HG03460 (cell line): Measurements from ENCODE around the gene LYZL6.
A peak's percentile ranks its signal among the peaks of the same experiment; 100 is the strongest.
"Not testable (repeated sequence)": the region's sequence is repeated elsewhere in the genome, so short reads cannot be mapped to it uniquely, and the experiment has no call there.

Experiments
- ATAC-seq: cut with Tn5 transposase; IDR thresholded peaks from one replicate; pipeline ENCODE4 v1.9.1; 2021; ENCODE audit not compliant: unreplicated experiment

LYZL6 gene

GRCh38 chr17:35948092-35948491 lies 4.6 kb upstream of the LYZL6 start:
- ATAC-seq, result no peak

- ATAC-seq, result no peak
These were observed 3.7 kb upstream of the LYZL6 start for GRCh38 chr17:35947156-35947585.

GRCh38 chr17:35944151-35944550 lies 638 bp upstream of the LYZL6 start:
- no peak for ATAC-seq

- no peak for ATAC-seq
These were observed 826 bp downstream of the LYZL6 start for GRCh38 chr17:35942588-35943186.

GRCh38 chr17:35938492-35938891 lies 5.0 kb downstream of the LYZL6 start:
- ATAC-seq, result not testable (repeated sequence)

- ATAC-seq, result no peak
These were observed 7.5 kb downstream of the LYZL6 start for GRCh38 chr17:35936063-35936462.

GRCh38 chr17:35934760-35935159 lies 8.8 kb downstream of the LYZL6 start:
- ATAC-seq, result no peak

- no peak for ATAC-seq
These were observed 10.9 kb downstream of the LYZL6 start for GRCh38 chr17:35932586-35932985.

GRCh38 chr17:35931794-35932425 lies 11.6 kb downstream of the LYZL6 start:
- ATAC-seq, result no peak

- ATAC-seq, result peak; percentile 80
These were observed 13.1 kb downstream of the LYZL6 start, which contains the start of gene RDM1 for GRCh38 chr17:35930211-35931065. TSS of gene RDM1 (minus strand) at chr17:35930773. CDS start at chr17:35930727, 46 bp downstream.

- no peak for ATAC-seq
These were observed 15.8 kb downstream of the LYZL6 start for GRCh38 chr17:35927714-35928113.

GRCh38 chr17:35923609-35924114 lies 19.9 kb downstream of the LYZL6 start:
- no peak for ATAC-seq

GRCh38 chr17:35920229-35920628 lies 23.3 kb downstream of the LYZL6 start:
- no peak for ATAC-seq

- ATAC-seq, result no peak
These were observed 24.8 kb downstream of the LYZL6 start for GRCh38 chr17:35918665-35919064.

GRCh38 chr17:35917519-35918213 lies 25.8 kb downstream of the LYZL6 start:
- ATAC-seq, result no peak

GRCh38 chr17:35915153-35915964 lies 28.2 kb downstream of the LYZL6 start:
- no peak for ATAC-seq

- no peak for ATAC-seq
These were observed 29.2 kb downstream of the LYZL6 start for GRCh38 chr17:35914354-35914753.

GRCh38 chr17:35913609-35914008 lies 29.9 kb downstream of the LYZL6 start:
- ATAC-seq, result no peak

GRCh38 chr17:35912942-35913341 lies 30.6 kb downstream of the LYZL6 start:
- ATAC-seq, result no peak

- ATAC-seq, result no peak
These were observed 31.1 kb downstream of the LYZL6 start for GRCh38 chr17:35912339-35912912.
